NCI-H82 treated with DMSO at 0.1 percent for 48 hours (cell line): ENCODE measurements around the gene ADGRB3.

Experiments used
- DNase-seq: peaks from one replicate; lab custom pipeline; 2025; ENCODE audit not compliant: unreplicated experiment; lab: John Stamatoyannopoulos, UW

ADGRB3 gene

DNA sequence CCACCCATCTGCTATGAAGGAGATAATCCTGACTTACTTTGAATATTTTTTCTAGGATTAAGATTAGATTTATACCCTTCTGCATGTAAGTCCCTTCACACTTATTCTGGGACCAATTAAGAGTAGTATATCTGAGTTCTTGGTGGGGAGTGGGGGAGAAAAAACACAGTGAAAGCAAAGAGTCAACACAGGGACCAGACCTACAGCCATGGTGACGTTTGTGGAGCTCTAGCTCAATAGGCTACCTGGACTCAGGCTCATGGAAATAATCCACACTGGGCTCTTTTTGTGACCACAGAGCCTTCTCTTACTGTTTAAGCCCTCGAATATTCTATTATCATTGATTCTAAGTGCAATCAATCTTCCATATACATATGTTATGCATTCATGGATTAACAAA is 670.4 kb downstream of the ADGRB3 start:
- DNase-seq: peak; percentile 94

DNA sequence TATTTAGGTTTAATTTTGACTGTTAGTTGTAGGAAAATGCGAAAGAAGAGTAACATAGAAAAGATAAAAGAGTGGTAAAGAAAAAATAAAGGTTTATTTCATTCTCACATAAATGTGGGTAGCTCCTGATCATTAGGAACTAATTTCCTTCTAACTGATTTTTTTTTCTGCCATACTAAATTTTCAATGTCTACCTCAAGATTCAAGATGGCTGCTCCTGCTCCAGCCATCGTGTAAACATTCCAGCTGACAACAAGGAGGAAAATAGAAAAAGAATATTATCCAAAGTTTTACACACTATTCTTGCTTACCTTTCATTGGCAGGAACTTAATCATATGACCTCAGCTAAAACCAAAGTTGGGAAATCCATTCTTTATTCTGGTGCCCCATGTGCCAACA is 673.5 kb downstream of the ADGRB3 start:
- DNase-seq: no peak

DNA sequence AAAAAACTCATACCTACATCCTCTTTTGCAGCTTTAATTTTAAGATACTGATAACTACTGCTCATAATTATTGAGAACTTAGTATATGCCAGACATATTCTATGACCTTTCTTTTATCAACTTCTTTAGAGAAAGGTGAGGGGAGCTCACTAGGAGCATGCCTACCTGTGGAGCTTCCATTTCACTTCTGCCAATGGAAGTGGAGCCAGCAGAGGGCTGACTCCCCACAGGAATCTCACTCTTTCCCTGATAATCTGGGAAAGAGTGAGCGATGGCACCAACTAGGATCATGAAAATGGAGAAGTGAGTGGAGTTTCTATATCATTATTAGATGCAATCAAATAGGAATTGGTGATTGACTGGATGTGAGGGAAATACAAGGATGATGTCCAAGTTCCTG is 676.8 kb downstream of the ADGRB3 start:
- no peak for DNase-seq

DNA sequence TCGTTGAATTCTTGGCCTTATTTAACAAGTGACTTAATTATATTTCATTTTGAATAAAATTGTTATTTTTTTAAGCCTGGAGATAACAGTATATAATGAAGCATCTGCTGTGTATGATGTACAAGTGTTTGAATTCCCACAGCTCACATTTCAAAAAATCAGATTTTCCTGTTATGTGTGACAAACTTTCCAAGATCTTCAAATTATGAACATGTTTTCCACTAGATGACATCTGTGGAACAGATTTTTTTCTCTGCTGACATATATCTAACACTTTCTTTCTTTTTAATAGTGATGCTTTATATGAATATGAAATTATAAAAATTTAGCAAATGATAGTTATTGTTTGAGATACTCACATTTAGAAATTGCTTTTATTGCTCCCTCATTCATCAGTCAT is 678.9 kb downstream of the ADGRB3 start:
- no peak for DNase-seq

DNA sequence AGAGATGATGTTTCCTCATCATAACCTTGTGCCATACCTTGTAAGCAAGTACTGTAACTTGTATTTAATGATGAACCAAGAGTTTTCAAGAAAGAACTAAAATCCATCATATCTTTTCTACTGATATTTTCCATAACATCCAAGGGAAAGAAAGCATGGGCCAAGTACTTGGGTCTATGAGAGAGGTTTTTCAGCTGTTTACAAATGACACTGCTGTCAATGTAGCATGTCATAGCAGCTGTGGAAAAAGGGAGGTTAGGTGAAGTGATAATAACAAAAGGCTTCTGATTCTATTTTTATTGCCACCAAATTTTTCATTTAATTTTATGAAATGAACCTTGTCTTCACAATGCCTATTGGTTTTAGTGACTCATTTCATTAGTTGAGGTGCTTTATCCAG is 679.4 kb downstream of the ADGRB3 start:
- DNase-seq: no peak

DNA sequence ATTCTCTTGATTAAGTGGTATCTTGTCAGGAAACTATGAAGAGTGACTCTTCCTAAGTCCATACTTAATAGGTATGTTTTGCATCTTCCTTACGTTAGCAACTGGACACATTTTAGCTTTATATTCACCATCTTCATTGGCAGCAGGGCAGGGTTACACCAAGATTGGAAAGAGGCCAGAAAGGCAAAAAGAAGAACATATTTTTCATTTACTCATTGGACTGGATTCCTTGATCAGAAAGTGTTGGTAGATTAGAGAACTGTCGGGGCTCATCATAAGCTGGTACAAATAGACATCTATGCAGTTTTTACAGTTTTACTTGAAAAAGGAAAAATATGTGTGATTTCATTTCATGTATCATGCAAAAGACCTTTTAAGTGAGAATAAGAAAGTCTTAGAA is 696.8 kb downstream of the ADGRB3 start:
- DNase-seq: no peak

DNA sequence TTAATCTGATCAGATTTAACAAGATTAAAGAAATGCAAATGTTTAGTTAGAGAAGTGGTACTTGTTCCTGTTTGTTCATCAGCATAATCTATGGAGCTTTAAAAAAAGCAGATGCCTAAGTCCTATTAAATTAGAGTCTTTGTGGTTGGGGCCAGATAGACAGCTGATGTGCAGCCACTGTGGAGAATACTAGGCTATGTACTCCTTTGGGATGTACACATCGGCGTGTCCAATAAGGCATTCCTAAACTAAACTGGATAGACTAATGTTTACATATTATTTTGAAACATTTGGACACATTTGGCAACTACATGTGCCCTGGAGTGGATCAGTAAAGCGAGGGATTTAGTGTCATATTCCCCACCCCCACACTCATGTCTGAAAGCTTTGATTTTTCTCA is 702.2 kb downstream of the ADGRB3 start:
- peak; percentile 64 for DNase-seq

DNA sequence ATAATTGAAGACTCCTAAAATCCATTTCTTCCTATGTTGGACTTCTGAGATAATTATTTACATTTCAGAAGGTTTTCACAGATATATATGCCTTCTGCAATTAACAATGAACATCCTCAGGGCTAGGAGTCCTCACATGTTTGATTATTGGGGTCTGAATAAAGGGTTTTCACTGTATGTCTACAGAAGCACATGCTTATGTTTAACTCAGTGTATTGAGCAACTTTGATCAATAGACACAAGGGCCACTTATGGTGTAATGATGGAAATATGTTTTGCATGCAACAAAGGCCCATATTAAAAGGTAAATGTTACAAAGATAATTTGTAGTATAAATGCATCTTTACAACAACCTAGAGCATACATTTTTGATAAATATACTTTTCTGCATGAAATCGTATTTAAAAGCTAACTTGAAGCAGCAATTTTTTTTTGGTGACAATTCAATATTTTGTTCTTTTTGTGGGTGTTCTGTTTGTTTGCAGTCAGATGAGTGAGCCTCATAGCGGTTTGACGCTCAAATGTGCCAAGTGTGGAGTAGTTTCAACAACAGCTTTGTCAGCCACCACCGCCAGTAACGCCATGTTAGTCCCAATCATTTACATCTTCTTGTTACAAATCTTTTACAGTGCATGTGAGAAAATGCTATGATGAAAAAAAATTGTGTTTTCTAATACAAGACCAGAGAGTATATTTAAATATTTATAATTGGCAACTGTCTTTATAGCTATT is 703.5 kb downstream of the ADGRB3 start:
- DNase-seq: no peak

DNA sequence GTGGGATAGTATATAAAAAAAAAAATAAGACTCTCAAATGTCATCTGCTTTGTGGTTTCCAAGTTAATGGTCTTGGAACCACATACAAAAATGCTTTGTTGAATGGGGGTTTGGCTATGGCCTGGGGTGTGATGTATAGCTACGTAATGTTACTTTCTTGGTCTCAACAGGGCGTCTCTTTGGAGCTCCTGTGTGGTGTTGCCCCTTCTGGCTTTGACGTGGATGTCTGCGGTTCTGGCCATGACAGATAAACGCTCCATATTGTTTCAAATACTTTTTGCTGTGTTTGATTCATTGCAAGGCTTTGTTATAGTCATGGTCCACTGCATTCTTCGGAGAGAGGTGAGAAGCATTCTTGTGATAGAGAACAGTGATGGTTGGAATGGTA is 704.1 kb downstream of the ADGRB3 start:
- no peak for DNase-seq

DNA sequence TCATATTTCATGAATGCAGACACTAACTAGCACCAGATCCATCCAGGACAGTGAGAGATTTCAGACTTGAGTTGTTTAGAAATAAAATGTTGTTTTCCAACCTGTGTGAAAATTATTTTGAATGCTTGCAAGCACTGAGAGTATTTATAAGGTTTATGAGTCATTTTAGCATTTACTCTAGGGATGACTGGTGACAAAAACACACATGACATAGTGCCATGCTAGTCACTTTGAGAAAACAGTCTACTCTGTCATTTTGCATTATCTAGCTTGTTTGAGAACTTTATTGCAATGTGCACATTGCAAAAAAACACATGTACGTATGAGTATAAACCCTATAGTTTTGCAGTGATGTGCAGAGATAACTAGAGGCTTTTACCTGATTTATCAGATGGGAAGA is 705.1 kb downstream of the ADGRB3 start:
- DNase-seq: no peak

DNA sequence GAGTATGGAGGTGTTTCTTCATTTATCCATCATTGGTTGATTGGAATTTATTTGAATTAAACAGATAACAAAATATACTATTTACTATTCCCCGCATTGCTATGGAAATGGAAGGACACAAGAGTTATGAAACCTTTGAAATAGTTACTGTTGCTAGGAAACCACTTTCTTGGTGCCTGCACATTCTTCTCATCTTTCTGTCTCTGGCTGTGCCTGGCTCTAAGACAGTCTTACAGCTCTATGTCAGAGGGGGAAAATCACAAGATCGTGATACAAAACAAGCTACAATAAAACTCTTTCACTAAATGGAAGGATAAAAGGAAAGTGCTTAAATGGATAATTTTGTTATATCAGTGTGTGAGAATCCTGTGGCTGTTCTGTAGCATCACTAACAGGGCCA is 708.8 kb downstream of the ADGRB3 start:
- no peak for DNase-seq

DNA sequence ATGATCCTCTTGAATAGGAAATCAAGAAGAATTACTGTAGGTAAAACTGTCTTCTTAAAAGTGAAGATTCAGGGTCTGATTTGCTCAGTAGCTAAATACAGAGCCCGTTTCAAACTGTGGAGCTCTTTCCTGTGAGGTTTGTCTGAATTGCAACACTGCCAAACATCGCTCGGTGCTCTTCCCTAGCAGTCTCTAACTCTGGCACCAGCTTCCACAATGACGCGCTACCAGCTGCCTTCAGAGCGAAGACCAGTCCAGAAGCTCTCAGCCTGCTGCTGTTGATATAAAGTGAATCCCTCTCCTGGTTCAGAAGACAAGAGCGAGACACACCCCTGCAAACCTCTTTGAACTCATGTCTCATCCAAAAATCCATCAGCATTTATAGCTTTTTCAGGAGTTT is 714.7 kb downstream of the ADGRB3 start:
- DNase-seq: no peak

DNA sequence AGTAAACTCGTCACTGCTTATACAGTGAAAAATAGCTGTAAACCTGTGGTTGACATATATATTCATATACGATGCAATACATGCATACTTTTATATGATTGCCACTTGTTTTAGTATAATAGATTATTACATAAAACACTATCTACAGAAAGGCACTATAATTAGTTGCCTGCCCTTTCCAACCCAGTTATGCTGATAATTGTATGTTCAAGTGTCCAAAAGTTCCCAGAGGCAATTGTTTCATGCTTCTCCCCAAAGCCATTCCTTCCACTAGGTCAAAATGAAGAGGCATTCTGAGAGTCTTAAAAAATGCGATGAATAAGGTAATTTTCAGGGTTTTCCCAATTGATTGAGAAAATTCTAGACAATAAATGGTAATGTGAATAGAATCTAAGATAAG is 727.1 kb downstream of the ADGRB3 start:
- no peak for DNase-seq

DNA sequence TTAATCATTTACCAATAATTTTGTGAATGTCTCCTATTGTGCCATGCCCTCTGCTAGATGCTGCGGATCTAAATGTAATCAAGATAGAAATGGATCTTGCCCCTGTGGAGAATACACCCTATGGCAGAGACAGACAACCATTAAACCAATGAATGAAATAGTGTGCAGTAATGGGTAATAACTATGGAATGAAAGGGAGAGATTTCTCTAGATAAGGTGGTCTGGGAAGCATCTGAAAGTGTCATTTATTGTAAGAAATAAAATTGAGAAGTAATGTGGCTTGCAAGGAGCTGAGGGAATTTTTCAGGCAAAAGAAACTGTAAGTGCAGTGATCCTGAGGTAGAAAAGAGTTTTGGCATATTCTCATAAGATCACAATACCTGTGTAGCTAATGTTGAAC is 731.7 kb downstream of the ADGRB3 start:
- no peak for DNase-seq

DNA sequence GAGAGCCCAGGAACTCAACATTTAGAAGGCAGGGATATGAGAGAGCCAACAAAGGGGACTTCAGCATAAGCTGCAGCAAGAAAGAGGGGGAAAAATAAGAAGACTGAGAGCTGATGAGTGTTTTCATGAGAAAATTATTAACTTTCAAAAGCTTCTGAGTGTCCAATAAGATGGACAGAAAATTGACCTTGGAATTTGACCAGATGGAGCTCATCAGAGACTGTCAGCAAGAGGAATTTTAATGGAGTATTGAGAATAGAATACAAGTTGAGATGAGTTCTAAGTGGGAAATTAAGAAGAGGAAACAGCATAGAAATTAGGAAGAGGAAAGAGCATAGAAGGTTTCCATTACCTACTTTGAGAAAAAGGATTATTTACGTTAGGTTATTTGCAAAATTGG is 733.5 kb downstream of the ADGRB3 start:
- no peak for DNase-seq

DNA sequence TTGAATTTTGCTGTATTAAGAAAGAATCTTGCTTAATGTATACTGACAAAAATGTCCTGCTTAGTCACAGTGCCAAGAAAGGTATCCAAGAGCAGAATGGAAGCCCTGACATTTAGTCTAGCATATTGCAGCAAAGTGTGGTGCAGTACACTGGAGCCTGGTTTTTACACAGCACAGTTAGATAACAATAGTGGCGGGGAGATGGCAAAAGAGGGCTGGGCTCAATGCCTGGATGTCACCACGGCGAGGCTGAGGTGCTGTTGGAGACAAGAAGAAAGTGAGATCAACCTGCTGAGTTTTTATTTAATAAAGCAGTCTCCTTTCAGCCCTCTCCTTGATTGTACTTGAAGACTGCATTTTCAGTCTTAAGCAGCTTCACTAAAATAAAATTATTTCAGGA is 735.7 kb downstream of the ADGRB3 start:
- DNase-seq: no peak

DNA sequence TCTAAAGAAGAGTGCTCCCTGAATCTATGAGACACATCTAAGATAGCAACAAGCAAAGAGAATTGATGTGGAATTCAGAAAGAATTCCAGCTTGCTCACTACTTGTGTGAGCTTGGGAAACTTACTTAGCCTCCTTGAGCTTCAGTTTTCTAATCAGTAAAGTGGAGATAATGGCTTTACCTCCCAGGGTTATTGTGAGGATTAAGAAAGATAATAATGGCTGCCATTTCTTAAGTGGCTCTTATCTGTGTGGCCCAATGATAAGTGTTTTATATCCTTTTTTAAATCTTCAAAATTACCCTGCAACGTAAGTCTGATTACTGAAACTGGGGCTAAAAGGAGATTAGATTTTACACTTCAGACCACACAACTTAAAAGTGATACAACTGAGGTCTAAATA is 743.2 kb downstream of the ADGRB3 start:
- peak; percentile 84 for DNase-seq

DNA sequence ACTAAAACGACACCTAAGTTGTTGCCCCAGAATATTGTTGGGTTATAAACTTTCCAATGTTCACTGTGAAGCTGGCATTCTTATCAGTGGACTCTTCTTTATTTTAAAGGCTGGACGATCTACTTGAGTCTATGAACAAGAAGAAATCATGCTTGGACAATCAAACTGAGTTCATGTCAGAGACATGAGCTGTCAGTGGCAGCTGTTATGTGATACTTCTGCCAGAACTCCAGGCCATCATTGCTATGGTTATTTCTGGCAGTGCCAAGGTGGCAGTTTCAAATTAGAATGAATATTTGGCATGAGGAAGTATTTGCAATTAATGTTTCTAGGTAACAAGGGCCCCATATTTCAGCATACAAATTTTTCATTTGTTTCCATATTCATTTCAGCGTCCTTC is 744.4 kb downstream of the ADGRB3 start:
- DNase-seq: no peak

DNA sequence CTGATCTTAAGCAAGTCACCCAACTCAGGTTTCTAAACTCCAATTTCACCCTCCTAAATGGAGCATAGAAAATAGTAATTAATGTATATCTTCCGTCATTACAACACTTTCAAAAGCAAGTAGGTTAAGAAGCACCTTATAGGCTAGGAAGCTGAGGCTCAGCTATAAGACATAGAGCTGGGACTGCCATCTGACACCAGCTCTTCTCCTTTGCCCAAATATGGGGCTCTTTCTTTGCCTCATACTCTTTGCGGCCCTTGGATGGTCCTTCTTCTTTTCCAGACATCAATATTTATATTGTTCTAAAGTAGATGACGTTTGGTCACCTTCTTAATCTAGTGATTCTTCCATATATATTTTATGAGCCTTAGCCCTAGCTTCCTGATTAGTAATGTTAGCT is 748.5 kb downstream of the ADGRB3 start:
- DNase-seq: no peak

DNA sequence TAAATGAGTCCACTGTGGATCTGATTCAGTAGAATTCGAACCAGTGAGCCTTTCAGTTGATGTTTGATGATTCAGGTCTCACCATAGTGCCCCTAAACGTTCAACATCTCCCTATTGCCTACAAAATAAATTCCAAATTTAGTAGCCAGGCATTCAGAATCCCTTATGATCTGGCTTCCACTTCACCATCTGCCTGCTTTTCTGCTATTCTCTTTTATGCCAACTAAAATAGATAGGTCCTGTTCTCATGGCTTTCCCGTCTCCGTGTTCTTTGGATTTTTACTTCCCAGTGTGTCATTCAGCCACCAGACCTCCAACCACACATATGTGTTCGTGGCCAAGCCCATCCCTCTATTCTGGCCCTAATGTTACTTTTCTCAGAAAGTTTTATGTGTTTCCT is 751.3 kb downstream of the ADGRB3 start:
- no peak for DNase-seq

DNA sequence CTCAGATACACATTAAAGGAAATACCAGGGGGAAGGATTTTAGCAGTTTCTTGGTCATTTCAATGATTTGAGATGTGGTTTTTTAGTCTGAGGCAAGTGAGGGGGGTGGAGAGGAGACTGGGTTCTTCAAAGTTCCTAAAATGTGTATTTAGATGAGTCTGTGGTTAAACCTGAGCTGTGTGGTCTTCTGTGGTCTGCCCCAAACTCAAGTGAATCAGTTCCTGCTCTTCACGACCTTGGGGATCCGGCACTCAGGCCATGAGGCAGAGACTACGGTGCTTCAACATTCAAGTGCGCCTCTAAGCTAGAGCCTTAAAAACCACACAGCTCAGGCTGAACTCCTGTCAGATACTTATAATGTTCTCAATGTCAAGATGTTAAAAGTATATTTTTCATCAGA is 755.0 kb downstream of the ADGRB3 start:
- no peak for DNase-seq

DNA sequence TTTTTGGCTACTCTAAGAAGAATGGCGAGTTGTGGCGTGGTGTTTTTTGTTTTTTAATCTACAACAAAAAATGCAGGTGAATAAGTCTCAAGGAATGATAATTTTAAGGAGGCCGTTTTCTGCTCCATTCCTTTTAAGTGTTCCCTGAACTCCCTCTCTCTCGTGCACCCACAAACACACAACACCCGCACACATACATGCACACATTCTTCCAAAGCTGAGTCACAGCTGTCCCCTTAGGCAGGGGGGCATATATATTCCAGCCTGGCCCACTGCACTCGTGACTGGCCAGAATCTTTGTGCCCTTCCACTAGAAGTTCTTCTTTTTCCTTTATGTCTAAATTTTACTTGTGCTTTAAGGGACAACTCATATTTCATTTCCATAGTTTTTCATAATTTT is 756.0 kb downstream of the ADGRB3 start:
- no peak for DNase-seq

DNA sequence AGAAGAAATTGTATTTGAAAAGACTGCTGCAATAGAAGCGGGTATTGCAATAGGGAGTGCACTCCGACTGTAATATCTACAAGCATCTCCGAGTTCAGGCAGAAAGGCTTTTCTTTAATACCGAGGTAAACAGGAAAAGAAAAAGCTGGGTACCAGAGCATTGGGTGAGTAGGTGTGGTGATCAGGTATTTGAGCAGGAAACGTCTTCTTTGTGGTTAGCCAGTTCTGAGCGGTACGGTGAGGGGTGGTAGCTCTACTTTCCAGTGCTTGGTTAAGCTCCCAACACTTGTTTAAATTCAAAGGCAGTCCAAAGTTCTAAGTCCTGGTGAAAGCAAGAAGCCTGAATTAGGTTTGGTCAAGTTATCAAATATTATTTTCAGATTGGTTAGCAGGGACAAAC is 757.7 kb downstream of the ADGRB3 start:
- DNase-seq: no peak

DNA sequence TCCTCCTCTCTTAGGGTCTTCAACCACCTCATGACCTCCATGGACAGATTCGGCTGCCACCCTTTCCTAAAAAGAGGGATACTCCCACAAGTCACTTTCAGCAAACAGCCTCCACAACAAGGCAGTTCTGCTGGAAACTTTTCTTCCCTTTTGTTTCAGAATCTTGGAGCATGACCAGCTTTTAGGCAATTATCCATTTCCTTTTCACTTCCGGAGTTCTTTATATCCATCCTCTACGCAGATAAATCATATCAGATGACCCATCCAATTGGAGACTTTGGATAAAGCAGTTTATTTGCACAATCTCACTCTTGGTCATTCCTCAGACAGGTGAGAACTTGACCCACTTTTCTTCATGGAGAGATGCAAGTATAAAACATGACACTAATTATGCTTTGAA is 763.2 kb downstream of the ADGRB3 start:
- no peak for DNase-seq
